OCI-LY3 (cell line): Measurements from ENCODE around the gene GAS7.

Experiments used
- H2AFZ ChIP-seq: fragments of 200-600, 300-600 bp; shearing (Covaris generic); 2 replicates; pipeline ENCODE4 v1.6.0; 2014; ENCODE audit warnings: antibody characterized with exemption, low read depth, low read length
- H3K27ac ChIP-seq: fragments of 200-600, 300-600 bp; sonication (generic); 2 replicates; pipeline ENCODE4 v1.5.1; 2014; ENCODE audit warnings: mild to moderate bottlenecking, low read length, moderate library complexity, mixed read lengths
- H3K27me3 ChIP-seq: fragments of 200-600, 300-600 bp; sonication (generic); 2 replicates; pipeline ENCODE4 v1.6.1; 2014; ENCODE audit warnings: low read depth, low read length, mixed read lengths
- H3K36me3 ChIP-seq: fragments of 200-600, 300-600 bp; sonication (generic); replicated peaks from 2 replicates; pipeline ENCODE3; 2014; ENCODE audit warnings: low read depth, low read length, mixed read lengths
- H3K4me1 ChIP-seq: fragments of 300-600, 200-600 bp; sonication (generic); 2 replicates; pipeline ENCODE4 v1.6.1; 2014; ENCODE audit warnings: low read length, mixed read lengths
- H3K4me2 ChIP-seq: fragments of 200-600, 300-600 bp; sonication (generic); 2 replicates; pipeline ENCODE4 v1.6.1; 2014; ENCODE audit warnings: low read length, mixed read lengths
- H3K4me3 ChIP-seq: fragments of 300-600, 200-600 bp; sonication (generic); 2 replicates; pipeline ENCODE4 v1.5.1; 2014; ENCODE audit warnings: antibody characterized with exemption, mild to moderate bottlenecking, low read length, moderate library complexity
- H3K79me2 ChIP-seq: fragments of 300-600, 200-600 bp; shearing (Covaris generic); 2 replicates; pipeline ENCODE4 v1.6.1; 2014; ENCODE audit warnings: mild to moderate bottlenecking, low read length, mixed read lengths
- H3K9ac ChIP-seq: fragments of 300-600, 200-600 bp; shearing (Covaris generic); 2 replicates; pipeline ENCODE4 v1.6.0; 2014; ENCODE audit warnings: mild to moderate bottlenecking, low read length, moderate library complexity
- H3K9me3 ChIP-seq: fragments of 200-600, 300-600 bp; shearing (Covaris generic); 2 replicates; pipeline ENCODE4 v1.6.1; 2014; ENCODE audit warnings: low read length, mixed read lengths; ENCODE audit not compliant: insufficient read depth
- H4K20me1 ChIP-seq: fragments of 200-600, 300-600 bp; sonication (generic); 2 replicates; pipeline ENCODE4 v1.6.1; 2016; ENCODE audit warnings: low read length, mixed read lengths; ENCODE audit not compliant: insufficient read depth
- CTCF ChIP-seq: fragments of 200-600, 300-600 bp; sonication (generic); IDR thresholded peaks from 2 replicates; pipeline ENCODE4 v1.5.1; 2014; ENCODE audit warnings: antibody characterized with exemption, low read length, low read depth
- EZH2phosphoT487 ChIP-seq: fragments of 200-600 bp; shearing (Covaris generic); IDR thresholded peaks from 2 replicates; pipeline ENCODE4 v1.6.1; 2018; ENCODE audit warnings: antibody characterized with exemption, mixed run types, low read depth

GAS7 gene

GRCh38 chr17:10126616-10127501, 71.5 kb downstream of the GAS7 start:
- no peak overlapping the region for H2AFZ ChIP-seq
- H4K20me1 ChIP-seq = no peaks in the 10 kb centered on the region
- H3K27ac ChIP-seq = no peak overlapping the region
- H3K9me3 ChIP-seq = no peaks in the 10 kb centered on the region
- no peak overlapping the region for H3K4me2 ChIP-seq
- no peaks in the 10 kb centered on the region for H3K36me3 ChIP-seq
- H3K79me2 ChIP-seq = no peaks in the 10 kb centered on the region
- TF ChIP-seq CTCF = no peak
- no peak for TF ChIP-seq EZH2phosphoT487
- H3K4me1 ChIP-seq = no peaks in the 10 kb centered on the region
- H3K27me3 ChIP-seq = no peaks in the 10 kb centered on the region
- no peak overlapping the region for H3K4me3 ChIP-seq
- H3K9ac ChIP-seq = no peak overlapping the region

DNA sequence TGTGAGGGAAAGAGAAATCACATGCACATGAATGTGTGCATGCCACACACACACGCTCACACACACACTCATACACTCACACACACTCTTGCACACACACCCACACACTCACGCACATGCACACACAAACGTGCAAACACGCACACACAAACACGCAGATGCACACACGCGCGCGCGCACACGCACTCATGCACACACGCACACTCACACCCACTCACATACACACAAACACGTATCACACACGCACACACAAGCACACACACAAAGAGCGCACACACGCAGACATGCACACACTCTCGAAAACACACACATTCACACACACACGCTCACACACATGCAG, 72.2 kb downstream of the GAS7 start:
- H3K79me2 ChIP-seq = no peaks in the 10 kb centered on the region
- no peaks in the 10 kb centered on the region for H3K27me3 ChIP-seq
- H3K4me1 ChIP-seq = no peaks in the 10 kb centered on the region
- H3K4me3 ChIP-seq = no peak overlapping the region
- H3K9me3 ChIP-seq = no peaks in the 10 kb centered on the region
- TF ChIP-seq CTCF (no peak), EZH2phosphoT487 (no peak)
- H2AFZ ChIP-seq = no peak overlapping the region
- no peaks in the 10 kb centered on the region for H3K36me3 ChIP-seq
- no peak overlapping the region for H3K27ac ChIP-seq
- H3K4me2 ChIP-seq = no peak overlapping the region
- H4K20me1 ChIP-seq = no peaks in the 10 kb centered on the region
- H3K9ac ChIP-seq = no peak overlapping the region

- H3K27ac ChIP-seq = no peak overlapping the region
- H3K4me2 ChIP-seq = no peak overlapping the region
- no peaks in the 10 kb centered on the region for H3K79me2 ChIP-seq
- H3K4me3 ChIP-seq = no peak overlapping the region
- H3K36me3 ChIP-seq = no peaks in the 10 kb centered on the region
- no peaks in the 10 kb centered on the region for H3K27me3 ChIP-seq
- H3K9me3 ChIP-seq = no peaks in the 10 kb centered on the region
- H2AFZ ChIP-seq = no peak overlapping the region
- no peak overlapping the region for H3K9ac ChIP-seq
- no peaks in the 10 kb centered on the region for H3K4me1 ChIP-seq
- no peaks in the 10 kb centered on the region for H4K20me1 ChIP-seq
- TF ChIP-seq CTCF (no peak), EZH2phosphoT487 (no peak)
Observed at GRCh38 chr17:10125531-10126275, 72.7 kb downstream of the GAS7 start.

DNA sequence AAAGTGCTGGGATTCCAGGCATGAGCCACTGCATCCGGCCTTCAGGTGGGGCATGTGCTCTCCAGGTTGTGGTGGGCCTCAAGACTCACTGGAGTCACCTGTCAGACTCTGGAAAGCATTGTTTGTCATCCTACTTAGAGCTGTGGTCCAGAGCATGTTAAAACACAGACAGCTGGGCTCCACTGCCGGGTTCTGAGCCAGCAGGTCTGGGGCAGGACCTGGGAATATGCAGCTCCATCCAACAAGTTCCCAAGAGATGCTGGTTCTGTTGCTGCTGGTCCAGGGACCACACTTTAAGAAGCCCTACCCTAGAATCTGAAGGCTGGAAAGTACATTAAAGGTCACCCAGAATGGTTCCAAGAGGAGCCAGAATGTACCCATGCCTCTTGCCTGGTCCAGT, 75.3 kb downstream of the GAS7 start:
- Histone ChIP-seq H3K9ac (no peak overlapping the region), H3K36me3 (no peaks in the 10 kb centered on the region), H3K4me3 (no peak overlapping the region), H2AFZ (no peak overlapping the region), H3K4me1 (no peaks in the 10 kb centered on the region), H3K4me2 (no peak overlapping the region), H3K27ac (no peak overlapping the region), H4K20me1 (no peaks in the 10 kb centered on the region), H3K27me3 (no peaks in the 10 kb centered on the region), H3K79me2 (no peaks in the 10 kb centered on the region), H3K9me3 (no peaks in the 10 kb centered on the region)
- no peak for TF ChIP-seq EZH2phosphoT487
- TF ChIP-seq CTCF = no peak
